Measurements from ENCODE around the gene SP140L.
"Not testable (repeated sequence)": the region's sequence is repeated elsewhere in the genome, so short reads cannot be mapped to it uniquely, and the experiment has no call there.

SP140L gene

DNA sequence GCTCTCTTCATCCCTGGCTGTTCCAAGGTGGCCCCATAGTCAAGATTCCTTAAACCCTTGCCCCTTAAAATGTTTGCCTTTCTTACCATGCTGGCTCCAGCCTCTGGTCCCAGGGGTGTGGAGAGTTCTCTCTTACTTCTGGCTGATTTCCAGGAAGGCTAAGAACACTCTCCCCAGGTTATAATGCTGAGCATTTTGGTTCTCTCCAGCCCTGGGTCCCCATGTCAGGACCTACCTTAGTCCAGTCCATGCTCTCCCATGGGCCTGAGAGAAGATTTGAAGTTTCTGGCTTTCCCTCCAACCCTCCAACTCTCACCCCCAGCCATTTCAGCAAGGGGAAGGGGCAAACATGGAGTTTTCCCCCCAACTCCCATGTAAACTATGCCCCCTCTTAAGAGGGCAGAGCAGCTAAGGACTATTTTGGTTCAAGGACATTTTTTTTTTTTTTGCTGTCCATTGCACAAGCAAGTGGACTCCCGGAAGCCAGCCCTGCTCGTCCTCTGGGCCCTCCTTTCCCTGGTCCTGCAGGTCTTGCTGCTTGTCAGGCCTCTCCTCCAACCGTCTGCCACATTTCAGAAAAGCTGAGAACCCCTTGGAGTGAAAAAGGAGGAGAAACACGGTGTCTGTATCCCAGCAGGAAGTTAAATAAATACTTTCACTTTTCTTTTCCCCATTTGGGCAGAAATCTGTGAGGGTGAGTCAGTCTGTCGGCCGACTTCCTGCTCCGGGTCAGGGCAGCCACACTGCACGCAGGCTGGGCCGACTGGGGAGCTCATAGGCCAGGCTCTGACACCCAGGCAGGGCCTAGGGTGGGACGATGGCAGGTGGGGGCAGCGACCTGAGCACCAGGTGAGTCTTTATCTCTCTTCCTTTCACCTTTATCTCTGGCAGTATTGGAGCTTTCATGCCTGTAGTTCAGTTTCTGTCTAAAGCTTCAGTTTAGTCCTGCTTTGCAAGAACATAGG lies at the start of gene SP140L:
Gene SP140L (plus strand): TSS at position 741 of the 965 bp plus-strand sequence. CDS start 77 bp downstream, at position 818.
- peak; percentile 35 for DNase-seq (ENCODE audit: extremely low read depth, low read depth)
- TF ChIP-seq, protein P1, sequence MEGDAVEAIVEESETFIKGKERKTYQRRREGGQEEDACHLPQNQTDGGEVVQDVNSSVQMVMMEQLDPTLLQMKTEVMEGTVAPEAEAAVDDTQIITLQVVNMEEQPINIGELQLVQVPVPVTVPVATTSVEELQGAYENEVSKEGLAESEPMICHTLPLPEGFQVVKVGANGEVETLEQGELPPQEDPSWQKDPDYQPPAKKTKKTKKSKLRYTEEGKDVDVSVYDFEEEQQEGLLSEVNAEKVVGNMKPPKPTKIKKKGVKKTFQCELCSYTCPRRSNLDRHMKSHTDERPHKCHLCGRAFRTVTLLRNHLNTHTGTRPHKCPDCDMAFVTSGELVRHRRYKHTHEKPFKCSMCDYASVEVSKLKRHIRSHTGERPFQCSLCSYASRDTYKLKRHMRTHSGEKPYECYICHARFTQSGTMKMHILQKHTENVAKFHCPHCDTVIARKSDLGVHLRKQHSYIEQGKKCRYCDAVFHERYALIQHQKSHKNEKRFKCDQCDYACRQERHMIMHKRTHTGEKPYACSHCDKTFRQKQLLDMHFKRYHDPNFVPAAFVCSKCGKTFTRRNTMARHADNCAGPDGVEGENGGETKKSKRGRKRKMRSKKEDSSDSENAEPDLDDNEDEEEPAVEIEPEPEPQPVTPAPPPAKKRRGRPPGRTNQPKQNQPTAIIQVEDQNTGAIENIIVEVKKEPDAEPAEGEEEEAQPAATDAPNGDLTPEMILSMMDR (IDR thresholded peaks at IDR 0.05; ENCODE audit: low read depth, low read length, missing control alignments) = no peak
- peak within 1 kb of the TSS; percentile 50 for H3K4me3 ChIP-seq (replicated peaks; ENCODE audit: low read depth, low read length)

DNA sequence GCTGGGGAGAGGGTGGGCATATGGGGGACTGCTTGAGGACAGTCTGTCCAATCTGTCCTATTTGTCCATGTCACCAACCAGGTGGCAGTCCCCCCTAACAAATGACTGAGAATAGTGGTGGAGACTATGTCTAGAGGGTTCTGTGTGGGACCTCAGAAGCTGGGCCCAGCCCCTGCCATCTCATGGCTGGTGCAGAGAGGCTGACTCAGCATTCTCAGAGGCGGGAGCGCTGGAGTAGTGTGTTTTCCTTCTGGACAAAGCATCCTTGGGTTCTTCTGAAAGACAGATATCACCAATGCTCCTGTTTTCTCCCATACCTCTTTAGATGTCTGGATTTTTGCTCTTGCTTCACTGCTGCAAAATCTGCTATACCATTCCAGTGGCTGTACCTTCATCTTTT lies 44.1 kb upstream of the SP140L start:
- H3K4me3 ChIP-seq (replicated peaks; ENCODE audit: low read depth, low read length) = no peak overlapping the region
- DNase-seq (ENCODE audit: extremely low read depth, low read depth) = no peak

DNA sequence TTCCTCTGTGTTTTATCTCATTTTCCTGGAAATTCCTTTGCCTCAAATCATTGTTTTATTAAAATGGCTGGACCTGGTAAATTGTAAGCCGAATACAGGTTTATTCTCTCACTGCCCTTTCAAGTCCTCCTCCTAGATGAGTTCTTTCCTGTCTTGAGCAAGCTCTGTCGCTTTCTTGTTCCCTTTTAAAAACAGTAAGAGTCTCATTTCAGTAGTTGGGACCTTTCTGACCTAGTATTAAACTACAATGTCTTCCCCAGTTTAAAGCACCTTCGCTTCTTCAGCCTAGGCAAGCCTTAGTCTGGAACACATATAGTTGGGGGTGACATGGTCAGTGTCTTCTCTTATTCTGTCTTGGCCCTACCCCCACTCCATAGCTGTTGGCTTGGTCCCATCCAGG lies 40.9 kb upstream of the SP140L start:
- no peak for DNase-seq (ENCODE audit: extremely low read depth, low read depth)
- no peak overlapping the region for H3K4me3 ChIP-seq (replicated peaks; ENCODE audit: low read depth, low read length)
- TF ChIP-seq, protein P1 (IDR thresholded peaks at IDR 0.05; ENCODE audit: low read depth, low read length, missing control alignments) = no peak

More for the DNA sequence above, 44.1 kb upstream of the SP140L start:
- TF ChIP-seq, protein P1 (IDR thresholded peaks at IDR 0.05; ENCODE audit: low read depth, low read length, missing control alignments) = no peak

DNA sequence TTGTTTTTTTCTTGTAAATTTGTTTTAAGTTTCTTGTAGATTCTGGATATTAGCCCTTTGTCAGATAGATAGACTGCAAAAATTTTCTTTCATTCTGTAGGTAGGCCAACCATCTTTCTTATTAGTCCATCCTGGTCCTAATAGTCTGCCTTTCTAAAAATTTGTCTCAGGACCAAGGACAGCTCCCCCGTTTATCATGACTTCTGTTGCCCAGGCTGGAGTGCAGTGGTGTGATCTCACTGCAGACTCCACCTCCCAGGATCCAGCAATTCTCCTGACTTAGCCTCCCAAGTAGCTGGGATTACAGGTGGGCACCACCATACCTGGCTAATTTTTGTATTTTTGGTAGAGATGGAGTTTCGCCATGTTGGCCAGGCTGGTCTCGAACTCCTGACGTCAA lies 37.7 kb upstream of the SP140L start:
- not testable (repeated sequence) for H3K4me3 ChIP-seq (replicated peaks; ENCODE audit: low read depth, low read length)
- DNase-seq (ENCODE audit: extremely low read depth, low read depth) = peak; percentile 26

DNA sequence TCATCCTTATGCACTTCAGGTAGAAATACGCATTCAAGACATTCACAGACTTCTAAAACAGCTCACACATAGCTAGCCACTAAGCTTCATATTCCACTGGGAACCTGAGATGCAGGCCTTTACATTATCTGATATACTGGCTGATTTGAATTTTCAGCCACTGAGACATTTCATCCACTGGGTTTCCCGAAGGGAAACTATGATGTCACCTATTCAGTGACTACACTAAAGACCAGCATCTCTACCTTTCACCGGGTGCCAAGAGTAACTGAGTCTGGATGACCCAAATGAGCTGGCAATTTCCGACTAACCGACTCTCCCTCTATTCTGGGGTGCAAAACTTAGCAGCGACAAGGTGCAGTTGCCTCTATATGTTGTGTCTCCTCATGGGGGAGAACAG lies 31.8 kb upstream of the SP140L start:
- no peak overlapping the region for H3K4me3 ChIP-seq (replicated peaks; ENCODE audit: low read depth, low read length)
- DNase-seq (ENCODE audit: extremely low read depth, low read depth) = no peak
- TF ChIP-seq, protein P1 (IDR thresholded peaks at IDR 0.05; ENCODE audit: low read depth, low read length, missing control alignments) = no peak

DNA sequence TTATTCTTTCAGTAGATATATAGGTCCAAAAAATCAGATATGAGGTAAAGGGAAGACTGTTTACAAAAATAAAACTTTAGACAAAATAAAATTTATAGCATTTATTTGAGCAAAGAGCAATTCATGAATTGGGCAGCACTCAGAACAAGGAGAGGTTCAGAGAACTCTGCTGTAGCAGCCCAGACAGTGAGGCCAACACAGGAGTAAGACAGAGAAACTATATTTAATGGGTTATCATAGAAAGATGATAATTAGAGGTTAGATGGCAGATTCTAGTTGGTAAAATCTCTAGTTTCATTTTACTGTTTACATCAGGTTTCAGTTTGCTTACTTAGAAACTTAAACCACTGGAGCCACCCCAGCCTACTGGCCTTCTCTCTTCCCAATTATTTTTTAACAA lies 30.1 kb upstream of the SP140L start:
- no peak for DNase-seq (ENCODE audit: extremely low read depth, low read depth)

DNA sequence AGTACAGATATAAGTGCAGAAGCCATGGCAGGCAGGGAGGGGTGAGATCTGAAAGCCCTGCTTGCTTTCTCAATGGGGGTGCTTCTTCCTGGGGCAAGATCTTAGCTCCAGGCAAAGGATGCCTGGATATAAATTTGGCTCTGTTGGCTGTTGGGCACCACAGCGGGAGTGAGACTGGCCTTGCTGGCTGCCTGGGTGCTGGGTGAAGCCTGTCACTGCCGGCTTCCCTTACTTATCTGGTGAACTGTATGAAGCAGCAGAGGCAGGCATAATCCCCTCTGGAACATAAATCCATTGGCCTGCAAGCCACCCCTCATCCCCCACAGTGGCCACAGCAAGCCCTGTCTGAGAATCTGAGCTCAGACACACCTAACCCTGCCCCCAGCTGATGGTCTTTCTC lies 27.4 kb upstream of the SP140L start:
- TF ChIP-seq, protein P1 (IDR thresholded peaks at IDR 0.05; ENCODE audit: low read depth, low read length, missing control alignments) = no peak
- H3K4me3 ChIP-seq (replicated peaks; ENCODE audit: low read depth, low read length) = no peak overlapping the region
- no peak for DNase-seq (ENCODE audit: extremely low read depth, low read depth)

More for the DNA sequence above, 30.1 kb upstream of the SP140L start:
- TF ChIP-seq, protein P1 (IDR thresholded peaks at IDR 0.05; ENCODE audit: low read depth, low read length, missing control alignments) = no peak
- H3K4me3 ChIP-seq (replicated peaks; ENCODE audit: low read depth, low read length) = no peak overlapping the region
